ENCODE measurements around the gene CLEC19A. TPM values are rescaled to one million over a fixed set of nuclear protein-coding genes. Genes with fewer than 3 reads are reported as not detected.

CLEC19A gene
- total RNA-seq, 1 experiment from 2014 or later = 0.41 TPM

DNA sequence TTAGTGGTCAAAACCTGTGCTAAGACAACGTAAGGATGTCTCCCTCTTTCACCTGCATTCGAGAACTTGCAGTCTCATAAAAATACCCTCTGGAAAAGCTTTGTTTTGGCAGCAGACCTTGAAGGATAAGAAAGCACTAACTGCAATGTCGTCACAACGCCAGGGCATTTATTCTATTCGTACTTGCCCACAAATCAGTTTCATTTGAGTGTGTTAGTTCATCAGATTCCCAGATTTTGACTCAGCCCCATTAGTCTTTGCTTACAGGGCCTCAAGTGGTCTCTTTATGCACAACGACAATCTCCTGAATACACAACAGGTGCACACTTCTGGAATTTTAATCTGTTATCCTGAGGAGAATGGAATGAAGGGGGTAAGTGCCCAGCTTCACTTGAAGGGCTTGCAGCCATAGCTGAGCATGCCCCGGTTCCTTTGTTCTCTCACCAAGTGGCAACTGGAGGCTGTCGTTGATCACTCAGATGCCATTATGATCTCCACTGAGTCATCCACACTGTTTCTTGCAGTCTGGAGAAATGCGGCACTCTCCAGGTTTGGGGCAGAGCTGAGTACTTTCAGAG lies 58.8 kb downstream of the CLEC19A start:
- no peaks in the 10 kb centered on the region for H4K20me1 ChIP-seq (ENCODE audit: insufficient read depth)
- no TSS peak for BruUV-seq (replicated peaks)
- no peak for TF ChIP-seq EZH2 (IDR thresholded peaks at IDR 0.05; ENCODE audit: low read depth)
- TF ChIP-seq, protein P1, sequence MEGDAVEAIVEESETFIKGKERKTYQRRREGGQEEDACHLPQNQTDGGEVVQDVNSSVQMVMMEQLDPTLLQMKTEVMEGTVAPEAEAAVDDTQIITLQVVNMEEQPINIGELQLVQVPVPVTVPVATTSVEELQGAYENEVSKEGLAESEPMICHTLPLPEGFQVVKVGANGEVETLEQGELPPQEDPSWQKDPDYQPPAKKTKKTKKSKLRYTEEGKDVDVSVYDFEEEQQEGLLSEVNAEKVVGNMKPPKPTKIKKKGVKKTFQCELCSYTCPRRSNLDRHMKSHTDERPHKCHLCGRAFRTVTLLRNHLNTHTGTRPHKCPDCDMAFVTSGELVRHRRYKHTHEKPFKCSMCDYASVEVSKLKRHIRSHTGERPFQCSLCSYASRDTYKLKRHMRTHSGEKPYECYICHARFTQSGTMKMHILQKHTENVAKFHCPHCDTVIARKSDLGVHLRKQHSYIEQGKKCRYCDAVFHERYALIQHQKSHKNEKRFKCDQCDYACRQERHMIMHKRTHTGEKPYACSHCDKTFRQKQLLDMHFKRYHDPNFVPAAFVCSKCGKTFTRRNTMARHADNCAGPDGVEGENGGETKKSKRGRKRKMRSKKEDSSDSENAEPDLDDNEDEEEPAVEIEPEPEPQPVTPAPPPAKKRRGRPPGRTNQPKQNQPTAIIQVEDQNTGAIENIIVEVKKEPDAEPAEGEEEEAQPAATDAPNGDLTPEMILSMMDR (conservative IDR thresholded peaks at IDR 0.05) = no peak
- intact Hi-C loops (cut with micrococcal nuclease; ENCODE audit: unreplicated experiment) = no loop called here
- DNase-seq = no peak
- no peak overlapping the region for H3K27ac ChIP-seq
- no peak overlapping the region for H2AFZ ChIP-seq
- H3K27me3 ChIP-seq (ENCODE audit: insufficient read depth, low read depth) = no peaks in the 10 kb centered on the region
- H3K9me3 ChIP-seq (ENCODE audit: insufficient read depth, low read depth) = no peaks in the 10 kb centered on the region
- no peak overlapping the region for H3K4me2 ChIP-seq
- H3K36me3 ChIP-seq (ENCODE audit: low read depth) = no peaks in the 10 kb centered on the region
- H3K4me3 ChIP-seq = no peak overlapping the region
- ChIA-PET POLR2A (ENCODE audit: unreplicated experiment) (no interaction called here), CTCF (no interaction called here)
- H3K79me2 ChIP-seq (ENCODE audit: low read depth) = no peaks in the 10 kb centered on the region
- no peaks in the 10 kb centered on the region for H3K4me1 ChIP-seq (replicated peaks; ENCODE audit: insufficient read depth)
- 0 out of 2 replicates have a peak, but pooled peaks cover 3% of the 10 kb centered on the region for H3F3A ChIP-seq (ENCODE audit: insufficient read depth, low read depth)
- H3K9me2 ChIP-seq (ENCODE audit: insufficient read depth) = no peaks in the 10 kb centered on the region

GRCh38 chr16:19344980-19345379 lies 59.4 kb downstream of the CLEC19A start:
- no TSS peak for BruUV-seq (replicated peaks)
- H3K27me3 ChIP-seq (ENCODE audit: insufficient read depth, low read depth) = no peaks in the 10 kb centered on the region
- no peak overlapping the region for H3K4me2 ChIP-seq
- H3K9me3 ChIP-seq (ENCODE audit: insufficient read depth, low read depth) = no peaks in the 10 kb centered on the region
- POLR2A ChIA-PET (ENCODE audit: unreplicated experiment) = no interaction called here
- DNase-seq = no peak
- intact Hi-C loops (cut with micrococcal nuclease; ENCODE audit: unreplicated experiment) = no loop called here
- H4K20me1 ChIP-seq (ENCODE audit: insufficient read depth) = no peaks in the 10 kb centered on the region
- TF ChIP-seq, protein P1 (conservative IDR thresholded peaks at IDR 0.05) = no peak
- TF ChIP-seq EZH2 (IDR thresholded peaks at IDR 0.05; ENCODE audit: low read depth) = no peak
- H3K4me1 ChIP-seq (replicated peaks; ENCODE audit: insufficient read depth) = no peaks in the 10 kb centered on the region
- H3K4me3 ChIP-seq = no peak overlapping the region
- CTCF ChIA-PET = no interaction called here
- no peak overlapping the region for H2AFZ ChIP-seq
- no peaks in the 10 kb centered on the region for H3K36me3 ChIP-seq (ENCODE audit: low read depth)
- no peak overlapping the region for H3K27ac ChIP-seq
- H3K9me2 ChIP-seq (ENCODE audit: insufficient read depth) = no peaks in the 10 kb centered on the region
- H3K79me2 ChIP-seq (ENCODE audit: low read depth) = no peaks in the 10 kb centered on the region
- H3F3A ChIP-seq (ENCODE audit: insufficient read depth, low read depth) = 0 out of 2 replicates have a peak, but pooled peaks cover 3% of the 10 kb centered on the region

DNA sequence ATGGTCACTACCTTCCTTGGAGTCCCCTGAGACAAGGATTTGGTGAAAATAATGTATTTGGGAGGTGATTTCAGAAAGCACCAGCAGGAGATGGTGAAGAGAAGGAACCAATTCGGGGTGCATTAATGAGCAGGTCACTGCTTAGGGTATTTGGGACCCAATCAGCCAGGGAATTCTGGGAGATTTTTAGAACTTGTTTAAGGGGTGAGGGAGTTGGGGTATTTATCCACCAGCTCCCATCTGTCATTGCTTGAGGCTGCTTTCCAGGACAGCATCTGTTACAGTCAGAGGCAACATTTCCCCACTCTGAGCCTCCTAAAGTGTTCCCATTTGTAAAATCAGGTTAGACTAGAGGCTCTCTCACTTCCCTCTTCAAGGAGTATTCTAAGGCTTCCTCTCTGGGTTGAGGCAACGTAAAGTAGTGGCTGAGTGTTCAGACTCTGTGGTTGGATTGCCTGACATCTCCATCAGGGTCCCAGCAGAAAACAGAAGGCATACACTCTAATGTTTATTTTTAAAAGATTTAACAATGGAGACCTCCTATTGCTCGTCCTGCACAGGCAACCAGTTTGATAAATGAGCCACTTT lies 60.9 kb downstream of the CLEC19A start:
- H3K4me2 ChIP-seq = no peak overlapping the region
- CTCF ChIA-PET = no interaction called here

More for the DNA sequence above, 60.9 kb downstream of the CLEC19A start:
- Histone ChIP-seq H3F3A (ENCODE audit: insufficient read depth, low read depth) (0 out of 2 replicates have a peak, but pooled peaks cover 3% of the 10 kb centered on the region), H3K79me2 (ENCODE audit: low read depth) (no peaks in the 10 kb centered on the region), H3K27me3 (ENCODE audit: insufficient read depth, low read depth) (no peaks in the 10 kb centered on the region), H3K4me1 (replicated peaks; ENCODE audit: insufficient read depth) (no peaks in the 10 kb centered on the region), H3K9me2 (ENCODE audit: insufficient read depth) (no peaks in the 10 kb centered on the region), H3K36me3 (ENCODE audit: low read depth) (no peaks in the 10 kb centered on the region), H3K27ac (no peak overlapping the region), H4K20me1 (ENCODE audit: insufficient read depth) (no peaks in the 10 kb centered on the region), H3K9me3 (ENCODE audit: insufficient read depth, low read depth) (no peaks in the 10 kb centered on the region), H3K4me3 (no peak overlapping the region), H2AFZ (no peak overlapping the region)
- POLR2A ChIA-PET (ENCODE audit: unreplicated experiment) = no interaction called here
- no peak for DNase-seq
- intact Hi-C loops (cut with micrococcal nuclease; ENCODE audit: unreplicated experiment) = no loop called here
- BruUV-seq (replicated peaks) = no TSS peak
- TF ChIP-seq, protein P1 (conservative IDR thresholded peaks at IDR 0.05) = no peak
- no peak for TF ChIP-seq EZH2 (IDR thresholded peaks at IDR 0.05; ENCODE audit: low read depth)

Data from PC-9 (cell line).